RWPE1 (cell line): Measurements from ENCODE around the gene GYG2.

ENCODE experiments used
- CTCF ChIA-PET: fragments of 350-600 bp; sonication (Branson Sonifier 250); formaldehyde crosslinking; extraction: SDS; loops from one replicate; lab custom pipeline; 2021; lab: Yijun Ruan, JAX
- POLR2A ChIA-PET: fragments of 400-600 bp; formaldehyde crosslinking; extraction: SDS; loops from one replicate; lab custom pipeline; 2020; ENCODE audit warnings: antibody characterized with exemption; ENCODE audit not compliant: low non-redundant PET; lab: Yijun Ruan, JAX
- DNase-seq: peaks from one replicate; pipeline ENCODE4 v3.0.0; 2012; ENCODE audit warnings: low spot score
- H3K27ac ChIP-seq: fragments of 450-650 bp; 2 replicates; pipeline ENCODE4 v1.5.1; 2017
- CTCF ChIP-seq: fragments of 450-650 bp; conservative IDR thresholded peaks from 2 replicates; pipeline ENCODE4 v1.5.1; 2017; ENCODE audit warnings: low read depth, mild to moderate bottlenecking

Gene GYG2

GRCh38 chrX:2819345-2820135 lies 9.2 kb upstream of the GYG2 start:
- ChIA-PET CTCF (interaction anchor here (0.7 kb wide), 1 partner anchor 365 kb away, joined by 3 read pairs; no protein-coding TSS in a partner anchor), POLR2A (no interaction called here)
- no peak; the same call in 1 of the 2 replicates for TF ChIP-seq CTCF
- H3K27ac ChIP-seq: no peak overlapping the region
- DNase-seq: peak; percentile 21

- no peak overlapping the region for H3K27ac ChIP-seq
- ChIA-PET POLR2A (no interaction called here), CTCF (interaction anchor here (0.7 kb wide), 1 partner anchor 364 kb away, joined by 3 read pairs; no protein-coding TSS in a partner anchor)
- DNase-seq: no peak
- no peak for TF ChIP-seq CTCF
Measured at GRCh38 chrX:2820136-2820771, 8.5 kb upstream of the GYG2 start.

- ChIA-PET POLR2A (no interaction called here), CTCF (no interaction called here)
- no peak for DNase-seq
- TF ChIP-seq CTCF: no peak
- no peak overlapping the region for H3K27ac ChIP-seq
Measured at GRCh38 chrX:2823795-2824386, 4.8 kb upstream of the GYG2 start.

GRCh38 chrX:2824886-2825285 lies 3.8 kb upstream of the GYG2 start:
- no peak overlapping the region for H3K27ac ChIP-seq
- DNase-seq: no peak
- TF ChIP-seq CTCF: no peak
- ChIA-PET POLR2A (no interaction called here), CTCF (no interaction called here)

- CTCF ChIA-PET: interaction anchor here (0.5 kb wide), 1 partner anchor 11 kb away, joined by 6 read pairs; no protein-coding TSS in a partner anchor
- H3K27ac ChIP-seq: no peak overlapping the region
- POLR2A ChIA-PET: no interaction called here
- DNase-seq: no peak
- TF ChIP-seq CTCF: no peak
Measured at GRCh38 chrX:2828959-2829411, 255 bp downstream of the GYG2 start.

- no peak overlapping the region for H3K27ac ChIP-seq
- CTCF ChIA-PET: interaction anchor here (0.5 kb wide), 1 partner anchor 12 kb away, joined by 6 read pairs; no protein-coding TSS in a partner anchor
- POLR2A ChIA-PET: no interaction called here
- TF ChIP-seq CTCF: no peak
- no peak for DNase-seq
Measured at GRCh38 chrX:2829469-2830246, 928 bp downstream of the GYG2 start.
